ENCODE measurements around the gene RPL13. TPM values are rescaled to one million over a fixed set of nuclear protein-coding genes. Genes with fewer than 3 reads are reported as not detected.

The RPL13 gene
- total and polyA plus RNA-seq, 2 of the 13 experiments (the other 11 are each of a cell fraction or from before 2014, with no cell fraction given) = 2,988 to 4,411 TPM

- TF ChIP-seq BRD4 (CRISPR knock-in tag; IDR thresholded peaks at IDR 0.05) (peak; percentile 77; the same call in 1 of the 2 replicates), ZSCAN21 (CRISPR knock-in tag; IDR thresholded peaks at IDR 0.05; ENCODE audit: borderline replicate concordance) (0 out of 2 replicates have a peak, but pooled peaks have one; percentile 39), MTA1 (CRISPR knock-in tag; IDR thresholded peaks at IDR 0.05; ENCODE audit: borderline replicate concordance) (no peak), NR2F1 (CRISPR knock-in tag; IDR thresholded peaks at IDR 0.05) (no peak; a peak in 1 of 4 replicates), NFE2 (CRISPR knock-in tag; IDR thresholded peaks at IDR 0.05) (no peak), STAT5B (CRISPR knock-in tag; IDR thresholded peaks at IDR 0.05) (0 out of 2 replicates have a peak, but pooled peaks have one; percentile 36), ZFP90 (CRISPR knock-in tag; IDR thresholded peaks at IDR 0.05; ENCODE audit: borderline replicate concordance) (peak; percentile 60), RFXAP (CRISPR knock-in tag; IDR thresholded peaks at IDR 0.05; ENCODE audit: borderline replicate concordance) (peak; percentile 32; the same call in 1 of the 2 replicates), HES4 (CRISPR knock-in tag; IDR thresholded peaks at IDR 0.05; ENCODE audit: borderline replicate concordance) (peak; percentile 51; the same call in 1 of the 2 replicates), TFDP1 (CRISPR knock-in tag; IDR thresholded peaks at IDR 0.05; ENCODE audit: borderline replicate concordance) (no peak; the same call in 1 of the 2 replicates), SMARCE1 (IDR thresholded peaks at IDR 0.05; ENCODE audit: borderline replicate concordance) (no peak), SOX5 (CRISPR knock-in tag; IDR thresholded peaks at IDR 0.05; ENCODE audit: borderline replicate concordance) (peak; percentile 8; the same call in 1 of the 2 replicates), AFF4 (CRISPR knock-in tag; IDR thresholded peaks at IDR 0.05) (peak; percentile 44; the same call in 1 of the 2 replicates), KDM6A (CRISPR knock-in tag; IDR thresholded peaks at IDR 0.05; ENCODE audit: low read depth) (no peak), ZNF773 (CRISPR knock-in tag; IDR thresholded peaks at IDR 0.05; ENCODE audit: borderline replicate concordance) (peak; percentile 65; the same call in 1 of the 2 replicates), MEF2D (CRISPR knock-in tag; IDR thresholded peaks at IDR 0.05) (no peak), ZNF644 (CRISPR knock-in tag; IDR thresholded peaks at IDR 0.05; ENCODE audit: low read depth) (no peak), ZBTB21 (CRISPR knock-in tag; IDR thresholded peaks at IDR 0.05) (no peak), NR2C2 (CRISPR knock-in tag; IDR thresholded peaks at IDR 0.05; ENCODE audit: borderline replicate concordance) (peak; percentile 42; the same call in 1 of the 2 replicates), ZBTB2 (CRISPR knock-in tag; IDR thresholded peaks at IDR 0.05; ENCODE audit: low read depth) (no peak), NFE2L2 (IDR thresholded peaks at IDR 0.05; ENCODE audit: low read length) (no peak), ZNF614 (CRISPR knock-in tag; IDR thresholded peaks at IDR 0.05; ENCODE audit: borderline replicate concordance) (peak; percentile 74; the same call in 1 of the 2 replicates), SRSF1 (optimal IDR thresholded peaks at IDR 0.05; ENCODE audit: low read depth, low read length) (peak; percentile 51), PHB2 (IDR thresholded peaks at IDR 0.05; ENCODE audit: partially characterized antibody) (no peak)
These were observed 5.3 kb downstream of the RPL13 start (continued) for GRCh38 chr16:89565506-89566372.
